Measurements from ENCODE around the gene SMIM24. TPM values are rescaled to one million over a fixed set of nuclear protein-coding genes. Genes with fewer than 3 reads are reported as not detected.

Gene SMIM24
- total RNA-seq, 6 donors from 2014 or later, result 1.7 TPM; not detected in 5

DNA sequence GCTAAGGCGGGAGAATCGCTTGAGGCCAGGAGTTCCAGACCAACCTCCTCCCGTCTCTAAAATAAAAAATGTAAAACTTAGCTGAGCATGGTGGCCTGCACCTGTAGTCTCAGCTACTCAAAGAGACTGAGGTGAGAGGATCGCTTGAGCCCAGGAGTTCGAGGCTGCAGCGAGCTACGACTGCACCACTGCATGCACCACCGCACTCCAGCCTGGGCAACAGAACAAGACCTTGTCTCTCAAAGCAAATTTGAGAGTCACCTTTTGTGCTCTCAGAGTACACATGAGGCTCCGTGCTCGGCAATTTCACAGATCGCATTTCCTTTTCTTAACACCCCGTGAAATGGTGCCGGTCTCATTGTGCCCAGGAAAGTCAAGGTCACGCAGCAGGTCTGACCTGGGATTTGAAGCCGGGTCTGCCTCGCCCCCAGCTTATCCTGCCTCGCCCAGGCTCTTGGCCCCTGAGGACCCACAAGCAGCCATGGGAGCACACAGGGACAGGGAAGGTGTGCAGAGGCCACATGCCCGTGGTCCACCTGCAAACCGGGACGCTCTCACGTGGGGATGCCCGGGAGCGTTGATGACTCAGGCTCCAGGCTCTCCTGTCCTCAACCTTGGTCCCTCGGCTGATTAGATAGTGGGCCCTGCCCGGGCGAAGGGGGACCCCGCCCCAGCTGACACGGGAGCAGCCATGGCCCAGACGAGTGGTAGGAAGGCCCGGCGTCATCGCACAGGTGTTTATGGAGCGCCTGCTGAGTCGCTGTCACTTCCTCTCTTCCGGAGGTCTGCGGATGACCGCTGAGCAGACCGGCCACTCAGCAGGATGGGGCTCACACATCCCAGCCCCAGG is 1.1 kb upstream of the SMIM24 start:
- TF ChIP-seq POLR2A (IDR thresholded peaks at IDR 0.05) (no peak), EP300 (IDR thresholded peaks at IDR 0.05) (no peak)
- TF ChIP-seq, protein P1, sequence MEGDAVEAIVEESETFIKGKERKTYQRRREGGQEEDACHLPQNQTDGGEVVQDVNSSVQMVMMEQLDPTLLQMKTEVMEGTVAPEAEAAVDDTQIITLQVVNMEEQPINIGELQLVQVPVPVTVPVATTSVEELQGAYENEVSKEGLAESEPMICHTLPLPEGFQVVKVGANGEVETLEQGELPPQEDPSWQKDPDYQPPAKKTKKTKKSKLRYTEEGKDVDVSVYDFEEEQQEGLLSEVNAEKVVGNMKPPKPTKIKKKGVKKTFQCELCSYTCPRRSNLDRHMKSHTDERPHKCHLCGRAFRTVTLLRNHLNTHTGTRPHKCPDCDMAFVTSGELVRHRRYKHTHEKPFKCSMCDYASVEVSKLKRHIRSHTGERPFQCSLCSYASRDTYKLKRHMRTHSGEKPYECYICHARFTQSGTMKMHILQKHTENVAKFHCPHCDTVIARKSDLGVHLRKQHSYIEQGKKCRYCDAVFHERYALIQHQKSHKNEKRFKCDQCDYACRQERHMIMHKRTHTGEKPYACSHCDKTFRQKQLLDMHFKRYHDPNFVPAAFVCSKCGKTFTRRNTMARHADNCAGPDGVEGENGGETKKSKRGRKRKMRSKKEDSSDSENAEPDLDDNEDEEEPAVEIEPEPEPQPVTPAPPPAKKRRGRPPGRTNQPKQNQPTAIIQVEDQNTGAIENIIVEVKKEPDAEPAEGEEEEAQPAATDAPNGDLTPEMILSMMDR (IDR thresholded peaks at IDR 0.05), result no peak
- Histone ChIP-seq H3K27ac (no peak overlapping the region), H3K4me1 (peaks cover 0 to 16% (median 0%) of the 10 kb centered on the region in 4 donors), H3K36me3 (no peaks in the 10 kb centered on the region), H3K4me3 (no peak overlapping the region), H3K27me3 (peaks cover 0 to 29% (median 10%) of the 10 kb centered on the region in 4 donors), H3K9me3 (no peaks in the 10 kb centered on the region)
- DNase-seq (peak in 1 of 2 donors; percentile 54), ATAC-seq (ENCODE audit: low FRiP score in 2 of 2) (no peak)
- 59 to 64% methylated on average over 25 to 29 of the region's 38 CpGs for WGBS, 2 donors

DNA sequence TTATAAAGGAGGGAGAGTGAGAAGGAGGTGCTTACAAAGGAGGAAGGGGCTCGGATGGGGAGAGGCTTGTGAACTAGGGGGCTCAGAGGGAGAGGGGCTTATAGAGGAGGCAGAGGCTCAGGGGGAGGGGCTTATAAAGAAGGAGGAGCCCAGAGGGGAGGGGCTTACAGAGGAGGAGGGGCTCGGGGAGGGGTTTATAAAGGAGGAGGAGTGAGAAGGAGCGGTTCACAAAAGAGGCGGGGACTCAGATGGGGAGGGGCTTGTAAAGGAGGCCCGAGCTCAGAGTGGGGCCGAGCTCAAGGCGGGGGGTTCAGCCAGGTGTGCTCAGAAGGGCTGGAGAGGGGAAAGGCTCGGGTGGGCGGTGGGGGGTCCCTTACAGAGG is 500 bp downstream of the SMIM24 start:
- TF ChIP-seq POLR2A (IDR thresholded peaks at IDR 0.05) (no peak), EP300 (IDR thresholded peaks at IDR 0.05) (no peak), POLR2AphosphoS5 (IDR thresholded peaks at IDR 0.05) (no peak)
- TF ChIP-seq, protein P1 (IDR thresholded peaks at IDR 0.05), result no peak
- peaks cover 0 to 29% (median 10%) of the 10 kb centered on the region in 4 donors for H3K27me3 ChIP-seq
- no peak for ATAC-seq (ENCODE audit: low FRiP score in 2 of 2)
- H3K4me1 ChIP-seq, result peaks cover 0 to 16% (median 0%) of the 10 kb centered on the region in 4 donors
- DNase-seq, result no peak
- WGBS, 2 donors, result 23 to 58% methylated on average over 9 of the region's 9 CpGs
- no peaks in the 10 kb centered on the region for H3K9me3 ChIP-seq
- H3K27ac ChIP-seq, result no peak overlapping the region
- H3K4me3 ChIP-seq, result no peak overlapping the region
- no peaks in the 10 kb centered on the region for H3K36me3 ChIP-seq

DNA sequence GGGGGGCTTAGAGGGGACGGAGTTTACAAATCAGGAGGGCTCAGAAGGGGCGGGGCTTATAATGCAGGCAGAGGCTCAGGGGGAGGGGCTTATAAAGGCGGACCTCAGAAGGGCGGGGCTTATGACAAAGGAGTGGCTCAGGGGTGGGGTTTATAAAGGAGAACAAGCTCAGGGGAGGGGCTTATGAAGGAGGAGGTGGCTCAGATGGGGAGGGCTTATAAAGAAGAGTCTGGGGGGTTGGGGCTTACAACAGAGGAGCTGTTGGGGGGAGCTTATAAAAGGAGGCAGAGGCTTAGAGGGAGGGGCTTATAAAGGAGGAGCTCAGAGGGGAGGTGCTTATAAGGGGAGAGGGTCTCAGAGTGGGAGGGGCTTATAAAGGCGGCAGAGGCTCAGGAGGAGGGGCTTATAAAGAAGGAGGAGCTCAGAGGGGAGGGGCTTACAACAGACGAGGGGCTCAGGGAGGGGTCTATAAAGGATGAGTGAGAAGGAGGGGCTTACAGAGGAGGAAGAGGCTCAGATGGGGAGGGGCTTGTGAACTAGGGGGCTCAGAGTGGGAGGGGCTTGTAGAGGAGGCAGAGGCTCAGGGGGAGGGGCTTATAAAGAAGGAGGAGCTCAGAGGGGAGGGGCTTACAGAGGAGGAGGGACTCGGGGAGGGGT is 1.0 kb downstream of the SMIM24 start:
- peaks cover 0 to 16% (median 0%) of the 10 kb centered on the region in 4 donors for H3K4me1 ChIP-seq
- peak overlapping the region in 1 of 4 donors; percentile 1 for H3K4me3 ChIP-seq
- no peak for DNase-seq
- WGBS, 2 donors, result 10 to 41% methylated on average over 6 to 7 of the region's 7 CpGs
- no peaks in the 10 kb centered on the region for H3K9me3 ChIP-seq
- no peak overlapping the region for H3K27ac ChIP-seq
- TF ChIP-seq POLR2A (IDR thresholded peaks at IDR 0.05), result no peak
- TF ChIP-seq POLR2AphosphoS5 (IDR thresholded peaks at IDR 0.05), result no peak
- TF ChIP-seq EP300 (IDR thresholded peaks at IDR 0.05), result no peak
- no peaks in the 10 kb centered on the region for H3K36me3 ChIP-seq
- ATAC-seq (ENCODE audit: low FRiP score in 2 of 2), result peak in 1 of 2 donors; percentile 20
- H3K27me3 ChIP-seq, result peaks cover 0 to 29% (median 10%) of the 10 kb centered on the region in 4 donors

DNA sequence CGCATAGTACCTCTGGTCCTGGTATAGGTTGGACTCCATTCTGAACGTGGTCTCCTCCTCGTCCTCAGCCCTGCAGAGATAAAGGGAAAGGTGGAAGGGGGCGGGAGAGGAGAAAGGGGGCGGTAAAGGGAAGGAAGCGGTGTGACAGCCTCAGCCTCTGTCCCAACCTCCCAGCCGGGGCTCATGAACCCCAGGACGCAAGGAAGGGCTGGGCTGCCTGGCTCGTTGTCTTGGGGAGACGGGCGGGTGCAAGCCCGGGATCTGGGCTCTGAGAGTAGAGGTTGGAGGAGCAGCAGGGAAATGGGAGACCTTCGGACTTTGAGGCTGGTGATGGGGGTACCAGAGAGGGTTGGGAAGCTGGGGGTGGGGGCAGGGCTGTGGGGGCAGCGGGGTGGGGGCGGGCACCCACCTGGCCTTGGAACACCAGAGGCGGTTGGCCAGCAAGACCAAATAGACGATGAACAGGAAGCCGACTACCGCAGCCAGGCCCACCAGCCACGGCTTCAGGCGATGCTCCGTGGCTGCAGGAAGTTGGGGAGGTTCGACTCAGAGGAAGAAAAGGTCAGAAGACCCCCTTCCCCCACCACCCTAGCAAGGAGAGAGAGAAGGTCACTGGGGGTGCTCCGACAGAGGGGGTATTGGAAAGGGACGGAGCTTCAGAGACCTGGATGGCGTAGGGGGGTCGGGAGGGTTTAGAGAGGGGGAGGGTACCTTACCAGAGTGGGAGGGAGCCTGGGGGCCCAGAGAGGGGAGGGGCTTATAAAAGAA is 1.7 kb downstream of the SMIM24 start:
- H3K27me3 ChIP-seq, result peaks cover 0 to 29% (median 10%) of the 10 kb centered on the region in 4 donors
- 10 to 25% methylated on average over 20 to 25 of the region's 27 CpGs for WGBS, 2 donors
- H3K36me3 ChIP-seq, result no peaks in the 10 kb centered on the region
- H3K27ac ChIP-seq, result no peak overlapping the region
- no peaks in the 10 kb centered on the region for H3K9me3 ChIP-seq
- TF ChIP-seq POLR2A (IDR thresholded peaks at IDR 0.05), result no peak
- no peak for TF ChIP-seq EP300 (IDR thresholded peaks at IDR 0.05)
- TF ChIP-seq, protein P1 (IDR thresholded peaks at IDR 0.05), result no peak
- TF ChIP-seq POLR2AphosphoS5 (IDR thresholded peaks at IDR 0.05), result no peak
- H3K4me3 ChIP-seq, result peak overlapping the region in 1 of 4 donors; percentile 1
- no peak for ATAC-seq (ENCODE audit: low FRiP score in 2 of 2)
- peak in 1 of 2 donors; percentile 51 for DNase-seq
- H3K4me1 ChIP-seq, result peaks cover 0 to 16% (median 0%) of the 10 kb centered on the region in 4 donors

DNA sequence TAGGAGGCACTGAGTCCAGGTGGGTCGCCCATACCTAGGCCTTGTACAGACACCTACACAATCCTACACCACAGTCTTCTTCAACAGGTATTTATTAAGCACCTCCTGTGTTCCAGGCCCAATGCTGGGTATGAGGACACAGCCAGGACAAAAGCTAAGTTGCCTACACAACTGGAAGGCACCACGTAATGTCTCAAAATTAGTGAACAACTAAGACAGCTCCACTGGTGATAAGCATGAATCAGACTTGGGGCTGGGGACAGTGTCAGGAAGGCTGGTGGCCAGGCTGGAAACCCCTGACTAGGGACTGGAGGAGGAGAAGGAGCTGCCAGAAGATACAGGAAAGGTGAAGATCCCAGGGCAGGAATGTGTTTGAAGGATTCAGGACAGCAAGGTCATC is 2.4 kb downstream of the SMIM24 start:
- no peak for ATAC-seq (ENCODE audit: low FRiP score in 2 of 2)
- Histone ChIP-seq H3K36me3 (no peaks in the 10 kb centered on the region), H3K27me3 (peaks cover 0 to 26% (median 9%) of the 10 kb centered on the region in 4 donors), H3K4me1 (peaks cover 0 to 16% (median 0%) of the 10 kb centered on the region in 4 donors), H3K4me3 (no peak overlapping the region), H3K27ac (no peak overlapping the region), H3K9me3 (no peaks in the 10 kb centered on the region)
- WGBS, 2 donors, result 94 to 97% methylated on average over 2 of the region's 2 CpGs
- DNase-seq, result no peak
- no peak for TF ChIP-seq EP300 (IDR thresholded peaks at IDR 0.05)
- TF ChIP-seq, protein P1 (IDR thresholded peaks at IDR 0.05), result no peak
